ENCODE data around the gene ZNF12. TPM values are rescaled to one million over a fixed set of nuclear protein-coding genes. Genes with fewer than 3 reads are reported as not detected.

ZNF12 gene
- total RNA-seq, 4 donors from 2014 or later, result 29.2 to 43.9 (median 31.4) TPM

- peaks cover 30 to 48% of the 10 kb centered on the region in 2 donors for H3K4me1 ChIP-seq
- WGBS, 2 donors, result 71% methylated on average over 6 to 11 of the region's 11 CpGs
- no peak for TF ChIP-seq POLR2A (IDR thresholded peaks at IDR 0.05)
- TF ChIP-seq CTCF (IDR thresholded peaks at IDR 0.05), result no peak
- no peak overlapping the region for H3K4me3 ChIP-seq (replicated peaks in 1 of 3)
- intact Hi-C loops (cut with DNase I), result no loop called here
- H3K9me3 ChIP-seq, result no peaks in the 10 kb centered on the region
- H3K27me3 ChIP-seq, result no peaks in the 10 kb centered on the region
- H3K36me3 ChIP-seq, result peaks cover 9 to 18% of the 10 kb centered on the region in 2 donors
- DNase-seq, result peak in 1 of 2 donors; percentile 18
- no peak overlapping the region for H3K27ac ChIP-seq
These were observed 66.5 kb downstream of the ZNF12 start for GRCh38 chr7:6640246-6640721.

- Histone ChIP-seq H3K27me3 (no peaks in the 10 kb centered on the region), H3K27ac (no peak overlapping the region), H3K4me1 (peaks cover 30 to 48% of the 10 kb centered on the region in 2 donors), H3K9me3 (no peaks in the 10 kb centered on the region), H3K36me3 (peaks cover 3 to 11% of the 10 kb centered on the region in 2 donors), H3K4me3 (replicated peaks in 1 of 3) (no peak overlapping the region)
- WGBS, 2 donors, result 92 to 95% methylated on average over 11 of the region's 11 CpGs
- intact Hi-C loops (cut with DNase I), result loop anchor here (5.0 kb wide), 1 partner anchor 42 kb away; no protein-coding TSS in a partner anchor
- TF ChIP-seq CTCF (IDR thresholded peaks at IDR 0.05) (no peak), POLR2A (IDR thresholded peaks at IDR 0.05) (no peak)
- no peak for DNase-seq
These were observed 67.1 kb downstream of the ZNF12 start for GRCh38 chr7:6639627-6640026.

- H3K36me3 ChIP-seq, result peaks cover 0 to 5% of the 10 kb centered on the region in 2 donors
- 75 to 96% methylated on average over 3 of the region's 4 CpGs for WGBS, 2 donors
- TF ChIP-seq CTCF (IDR thresholded peaks at IDR 0.05) (no peak), POLR2A (IDR thresholded peaks at IDR 0.05) (no peak)
- peak overlapping the region in 1 of 3 donors; percentile 51 for H3K27ac ChIP-seq
- no peak overlapping the region for H3K4me3 ChIP-seq (replicated peaks in 1 of 3)
- H3K27me3 ChIP-seq, result no peaks in the 10 kb centered on the region
- intact Hi-C loops (cut with DNase I), result loop anchor here (5.0 kb wide), 1 partner anchor 42 kb away; no protein-coding TSS in a partner anchor
- DNase-seq, result no peak
- peaks cover 29 to 46% of the 10 kb centered on the region in 2 donors for H3K4me1 ChIP-seq
- H3K9me3 ChIP-seq, result no peaks in the 10 kb centered on the region
These were observed 67.7 kb downstream of the ZNF12 start for GRCh38 chr7:6639032-6639431.

Other genes with a start within 250 kb of the ZNF12 start
- 100 to 1,000 TPM; 113 to 203 (median 147) TPM for gene KDELR2, start 222.8 kb downstream of the ZNF12 start, total RNA-seq
- under 1 TPM; 0.13 to 0.67 (median 0.40) TPM for gene GRID2IP, start 155.5 kb downstream of the ZNF12 start, total RNA-seq
- gene ZDHHC4, start 129.5 kb downstream of the ZNF12 start, total RNA-seq, result 10 to 100 TPM; 68.8 to 97.3 (median 81.4) TPM
- 10 to 100 TPM; 22.7 to 42.9 (median 31.9) TPM for gene INTS15, start 116.9 kb downstream of the ZNF12 start, total RNA-seq
- 10 to 100 TPM; 17.2 to 27.4 (median 22.1) TPM for gene ZNF853, start 91.3 kb downstream of the ZNF12 start, total RNA-seq
- gene ZNF316, start 69.6 kb downstream of the ZNF12 start, total RNA-seq, result 10 to 100 TPM; 40.6 to 63.7 (median 49.5) TPM
- gene RSPH10B2, start 47.2 kb upstream of the ZNF12 start, total RNA-seq, result 1 to 10 TPM in 1 of 4 donors, under 1 TPM in 2, not detected in 1; 0.21 to 2.6 (median 0.27) TPM
- gene CCZ1B, start 119.3 kb upstream of the ZNF12 start, total RNA-seq, result 10 to 100 TPM; 26.1 to 54.4 (median 40.8) TPM